ENCODE measurements around the gene SLC16A3. TPM values are rescaled to one million over a fixed set of nuclear protein-coding genes. Genes with fewer than 3 reads are reported as not detected.
"Not testable (repeated sequence)": the region's sequence is repeated elsewhere in the genome, so short reads cannot be mapped to it uniquely, and the experiment has no call there.

Gene SLC16A3
- total RNA-seq, 1 donor from 2014 or later: 68.8 TPM

- H3K36me3 Mint-ChIP-seq: peaks cover 26% of the 10 kb centered on the region
- no peak for DNase-seq (ENCODE audit: low spot score in 2 of 2, unreplicated experiment in 2 of 2)
- no peak overlapping the region for H3K4me3 Mint-ChIP-seq
- TF ChIP-seq, protein P1, sequence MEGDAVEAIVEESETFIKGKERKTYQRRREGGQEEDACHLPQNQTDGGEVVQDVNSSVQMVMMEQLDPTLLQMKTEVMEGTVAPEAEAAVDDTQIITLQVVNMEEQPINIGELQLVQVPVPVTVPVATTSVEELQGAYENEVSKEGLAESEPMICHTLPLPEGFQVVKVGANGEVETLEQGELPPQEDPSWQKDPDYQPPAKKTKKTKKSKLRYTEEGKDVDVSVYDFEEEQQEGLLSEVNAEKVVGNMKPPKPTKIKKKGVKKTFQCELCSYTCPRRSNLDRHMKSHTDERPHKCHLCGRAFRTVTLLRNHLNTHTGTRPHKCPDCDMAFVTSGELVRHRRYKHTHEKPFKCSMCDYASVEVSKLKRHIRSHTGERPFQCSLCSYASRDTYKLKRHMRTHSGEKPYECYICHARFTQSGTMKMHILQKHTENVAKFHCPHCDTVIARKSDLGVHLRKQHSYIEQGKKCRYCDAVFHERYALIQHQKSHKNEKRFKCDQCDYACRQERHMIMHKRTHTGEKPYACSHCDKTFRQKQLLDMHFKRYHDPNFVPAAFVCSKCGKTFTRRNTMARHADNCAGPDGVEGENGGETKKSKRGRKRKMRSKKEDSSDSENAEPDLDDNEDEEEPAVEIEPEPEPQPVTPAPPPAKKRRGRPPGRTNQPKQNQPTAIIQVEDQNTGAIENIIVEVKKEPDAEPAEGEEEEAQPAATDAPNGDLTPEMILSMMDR (IDR thresholded peaks at IDR 0.05; ENCODE audit: unreplicated experiment): no peak
- H3K4me1 Mint-ChIP-seq: no peaks in the 10 kb centered on the region
- no peak overlapping the region for H3K27ac Mint-ChIP-seq
- H3K27me3 Mint-ChIP-seq (ENCODE audit: low read depth): no peaks in the 10 kb centered on the region
- H3K9me3 Mint-ChIP-seq: no peaks in the 10 kb centered on the region
Observed at GRCh38 chr17:82186221-82186620, 42.6 kb upstream of the SLC16A3 start.

DNA sequence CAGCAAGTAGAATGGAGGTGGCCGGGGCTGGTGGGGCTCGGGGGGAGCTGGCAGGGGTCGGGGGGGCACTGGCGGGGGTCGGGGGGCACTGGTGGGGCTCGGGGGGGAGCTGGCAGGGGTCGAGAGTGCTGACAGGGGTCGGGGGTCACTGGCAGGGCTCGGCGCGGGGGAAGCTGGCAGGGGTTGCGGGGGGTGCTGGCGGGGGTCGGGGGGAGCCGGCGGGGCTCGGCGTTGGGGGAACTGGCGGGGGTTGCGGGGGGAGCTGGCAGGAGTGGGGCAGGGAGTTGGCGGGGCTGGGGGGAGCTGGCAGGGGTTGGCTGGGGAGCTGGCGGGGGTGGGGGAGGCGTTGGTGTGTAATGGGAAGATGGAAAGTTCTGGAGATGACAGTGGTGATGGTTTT, 41.3 kb upstream of the SLC16A3 start:
- DNase-seq (ENCODE audit: low spot score in 2 of 2, unreplicated experiment in 2 of 2): no peak
- Mint-ChIP-seq H3K27ac (no peak overlapping the region), H3K36me3 (peaks cover 31% of the 10 kb centered on the region), H3K9me3 (no peaks in the 10 kb centered on the region), H3K27me3 (ENCODE audit: low read depth) (no peaks in the 10 kb centered on the region), H3K4me1 (no peaks in the 10 kb centered on the region), H3K4me3 (no peak overlapping the region)
- TF ChIP-seq, protein P1 (IDR thresholded peaks at IDR 0.05; ENCODE audit: unreplicated experiment): no peak

GRCh38 chr17:82188001-82188961, 40.6 kb upstream of the SLC16A3 start:
- no peak for DNase-seq (ENCODE audit: low spot score in 2 of 2, unreplicated experiment in 2 of 2)
- Mint-ChIP-seq H3K27ac (no peak overlapping the region), H3K36me3 (peaks cover 32% of the 10 kb centered on the region), H3K4me1 (no peaks in the 10 kb centered on the region), H3K27me3 (ENCODE audit: low read depth) (no peaks in the 10 kb centered on the region), H3K9me3 (no peaks in the 10 kb centered on the region), H3K4me3 (no peak overlapping the region)
- TF ChIP-seq, protein P1 (IDR thresholded peaks at IDR 0.05; ENCODE audit: unreplicated experiment): no peak

- H3K27ac Mint-ChIP-seq; DNase-seq (ENCODE audit: low spot score in 2 of 2, unreplicated experiment in 2 of 2); H3K9me3 Mint-ChIP-seq; H3K4me1 Mint-ChIP-seq; H3K27me3 Mint-ChIP-seq (ENCODE audit: low read depth); H3K4me3 Mint-ChIP-seq: not testable (repeated sequence)
- H3K36me3 Mint-ChIP-seq: peaks cover 39% of the 10 kb centered on the region
Observed at GRCh38 chr17:82193050-82193449, 35.8 kb upstream of the SLC16A3 start.

DNA sequence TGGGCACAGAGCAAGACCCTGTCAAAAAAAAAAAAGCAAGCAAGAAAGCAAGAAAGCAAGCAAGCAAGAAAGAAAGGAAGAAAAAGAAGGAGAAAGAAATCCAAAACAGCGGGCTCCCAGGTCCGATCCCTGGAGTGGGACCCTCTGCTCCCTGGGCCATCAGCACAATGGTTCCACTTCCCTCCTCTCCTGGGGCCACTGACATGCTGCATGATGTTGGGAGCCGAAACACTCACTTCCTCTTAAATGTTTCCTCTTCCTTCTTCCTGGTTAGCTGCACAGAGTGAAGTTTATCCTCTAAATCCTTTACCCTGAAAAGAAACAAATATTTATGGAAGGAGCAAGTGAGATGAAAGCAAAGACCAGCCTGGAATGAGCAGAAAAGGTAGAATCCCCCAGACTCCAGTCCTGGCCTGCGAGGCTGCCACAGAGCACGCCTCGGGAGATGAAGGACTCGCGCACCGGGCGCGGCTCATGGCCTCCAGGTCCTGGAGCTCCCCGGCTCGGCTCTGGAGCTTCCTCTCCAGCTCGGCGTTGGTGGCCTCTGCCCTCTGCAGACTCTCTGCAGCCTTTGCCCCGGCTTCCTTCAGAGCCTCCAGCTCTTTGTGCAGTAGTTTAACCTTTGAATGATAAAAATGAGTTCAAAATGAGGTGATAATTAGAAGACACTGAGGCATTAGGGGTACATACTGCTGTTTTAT, 35.2 kb upstream of the SLC16A3 start:
- H3K27me3 Mint-ChIP-seq (ENCODE audit: low read depth): no peaks in the 10 kb centered on the region
- no peaks in the 10 kb centered on the region for H3K4me1 Mint-ChIP-seq
- H3K4me3 Mint-ChIP-seq: no peak overlapping the region
- TF ChIP-seq, protein P1 (IDR thresholded peaks at IDR 0.05; ENCODE audit: unreplicated experiment): no peak
- H3K27ac Mint-ChIP-seq: no peak overlapping the region
- H3K36me3 Mint-ChIP-seq: peaks cover 40% of the 10 kb centered on the region
- no peak for DNase-seq (ENCODE audit: low spot score in 2 of 2, unreplicated experiment in 2 of 2)
- H3K9me3 Mint-ChIP-seq: no peaks in the 10 kb centered on the region

DNA sequence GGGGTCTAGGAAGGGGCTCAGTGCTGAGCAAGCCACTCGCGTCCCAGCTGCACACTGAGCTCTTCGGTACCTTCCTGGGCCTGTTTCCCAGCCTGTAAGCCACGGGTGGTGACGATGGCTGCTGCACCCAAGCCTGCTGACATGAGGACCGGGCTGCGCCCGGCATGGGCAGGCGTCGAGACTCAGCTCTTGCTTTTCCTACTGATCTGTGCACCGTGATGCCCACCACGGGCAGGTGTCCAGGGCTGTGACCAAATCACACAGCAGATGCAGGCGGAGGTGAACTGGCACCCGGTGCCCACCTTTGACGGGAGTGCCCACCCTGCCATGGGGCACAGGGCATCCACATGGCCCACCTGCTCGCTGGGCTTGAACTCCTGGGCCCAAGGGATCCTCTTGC, 34.1 kb upstream of the SLC16A3 start:
- H3K4me3 Mint-ChIP-seq: no peak overlapping the region
- TF ChIP-seq, protein P1 (IDR thresholded peaks at IDR 0.05; ENCODE audit: unreplicated experiment): no peak

More for the DNA sequence above, 34.1 kb upstream of the SLC16A3 start:
- DNase-seq (ENCODE audit: low spot score in 2 of 2, unreplicated experiment in 2 of 2): no peak
- Mint-ChIP-seq H3K4me1 (no peaks in the 10 kb centered on the region), H3K27me3 (ENCODE audit: low read depth) (no peaks in the 10 kb centered on the region), H3K36me3 (peaks cover 40% of the 10 kb centered on the region), H3K27ac (no peak overlapping the region), H3K9me3 (no peaks in the 10 kb centered on the region)
